CD14-positive monocyte (primary cell): ENCODE data around the gene CHPF. TPM values are rescaled to one million over a fixed set of nuclear protein-coding genes. Genes with fewer than 3 reads are reported as not detected.

ENCODE experiments used
- DNase-seq, 3 donors: peaks; one replicate each; pipeline ENCODE4 v3.0.0-alpha.2; 2011 to 2022
- H2AFZ ChIP-seq: 2 replicates; pipeline ENCODE4 v1.6.0; 2012; ENCODE audit warnings: mild to moderate bottlenecking, low read depth, low read length, inconsistent platforms; ENCODE audit not compliant: insufficient read depth, poor library complexity, severe bottlenecking
- H3K27ac ChIP-seq, 2 donors: 1 replicate in 1 of 2; 2 replicates in 1 of 2; pipeline ENCODE4 v1.5.1; 2012 to 2013; ENCODE audit warnings: low read length in 2 of 2, control low read depth in 1 of 2, inconsistent platforms in 1 of 2, low read depth in 1 of 2, mild to moderate bottlenecking in 1 of 2
- H3K27me3 ChIP-seq, 2 donors: one replicate each; pipeline versions ENCODE4 v1.6.0 to v1.6.1; 2011 to 2013; ENCODE audit warnings: low read length in 2 of 2; ENCODE audit not compliant: control insufficient read depth in 2 of 2, insufficient read depth in 2 of 2
- H3K36me3 ChIP-seq, 2 donors: replicated peaks in 1 of 2; 1 replicate in 1 of 2; 2 replicates in 1 of 2; pipeline versions ENCODE4 v1.5.1 to v1.6.1; 2012 to 2013; ENCODE audit warnings: low read length in 2 of 2, control low read depth in 1 of 2, inconsistent platforms in 1 of 2, mild to moderate bottlenecking in 1 of 2; ENCODE audit not compliant: insufficient read depth in 2 of 2, control insufficient read depth in 1 of 2
- H3K4me1 ChIP-seq, 2 donors: 1 replicate in 1 of 2; 2 replicates in 1 of 2; pipeline versions ENCODE4 v1.5.1 to v1.6.1; 2012 to 2013; ENCODE audit warnings: low read length in 2 of 2, control low read depth in 1 of 2, inconsistent platforms in 1 of 2, mild to moderate bottlenecking in 1 of 2, moderate library complexity in 1 of 2; ENCODE audit not compliant: insufficient read depth in 2 of 2, control insufficient read depth in 1 of 2
- H3K4me2 ChIP-seq: replicated peaks from 2 replicates; pipeline ENCODE3; 2012; ENCODE audit warnings: low read length, moderate library complexity, mild to moderate bottlenecking; ENCODE audit not compliant: poor library complexity, severe bottlenecking; ENCODE audit errors: extremely low read depth
- H3K4me3 ChIP-seq, 3 experiments: fragments of 200-600 bp in 1 of 3; sonication (generic) in 1 of 3; replicated peaks in 1 of 3; 1 replicate in 2 of 3; 2 replicates in 1 of 3; pipeline ENCODE4 v1.5.1; 2011 to 2013; ENCODE audit warnings: low read length in 3 of 3, mild to moderate bottlenecking in 3 of 3, control low read depth in 2 of 3, low read depth in 2 of 3, inconsistent platforms in 1 of 3, moderate library complexity in 1 of 3
- H3K79me2 ChIP-seq: 2 replicates; pipeline ENCODE4 v1.6.0; 2012; ENCODE audit warnings: mild to moderate bottlenecking, control low read depth, inconsistent platforms, low read length, moderate library complexity; ENCODE audit not compliant: insufficient read depth
- H3K9ac ChIP-seq: 2 replicates; pipeline ENCODE4 v1.6.0; 2017; ENCODE audit warnings: low read length, mild to moderate bottlenecking; ENCODE audit not compliant: insufficient read depth, poor library complexity, severe bottlenecking
- H3K9me3 ChIP-seq, 2 donors: replicated peaks in 1 of 2; 1 replicate in 1 of 2; 2 replicates in 1 of 2; pipeline versions ENCODE4 v1.5.1 to v1.6.1; 2012 to 2013; ENCODE audit warnings: low read length in 2 of 2, control low read depth in 1 of 2; ENCODE audit not compliant: control insufficient read depth in 1 of 2, insufficient read depth in 1 of 2
- H4K20me1 ChIP-seq: 2 replicates; pipeline ENCODE4 v1.6.0; 2012; ENCODE audit warnings: mild to moderate bottlenecking, low read length, control low read depth, moderate library complexity; ENCODE audit not compliant: insufficient read depth
- H3K27ac Mint-ChIP-seq, 7 donors: one replicate each; pipeline ENCODE4 v1.8.0; 2020; ENCODE audit warnings: mild to moderate bottlenecking in 7 of 7, mixed read lengths in 7 of 7, moderate library complexity in 6 of 7, inconsistent platforms in 2 of 7
- H3K27me3 Mint-ChIP-seq, 3 donors: one replicate each; pipeline ENCODE4 v1.8.0; 2021 to 2022; ENCODE audit warnings: low read depth in 3 of 3, mild to moderate bottlenecking in 3 of 3, mixed read lengths in 3 of 3, moderate library complexity in 3 of 3, inconsistent platforms in 1 of 3
- H3K36me3 Mint-ChIP-seq, 2 donors: one replicate each; pipeline ENCODE4 v1.8.0; 2020; ENCODE audit warnings: mixed read lengths in 2 of 2, inconsistent platforms in 1 of 2, mild to moderate bottlenecking in 1 of 2
- H3K4me1 Mint-ChIP-seq: one replicate; pipeline ENCODE4 v1.8.0; 2020; ENCODE audit warnings: mild to moderate bottlenecking, mixed read lengths
- H3K4me3 Mint-ChIP-seq, 2 donors: one replicate each; pipeline ENCODE4 v1.8.0; 2020; ENCODE audit warnings: mild to moderate bottlenecking in 2 of 2, mixed read lengths in 2 of 2, moderate library complexity in 1 of 2
- H3K9me3 Mint-ChIP-seq, 7 donors: one replicate each; pipeline ENCODE4 v1.8.0; 2020 to 2022; ENCODE audit warnings: mixed read lengths in 7 of 7, mild to moderate bottlenecking in 6 of 7, moderate library complexity in 6 of 7, inconsistent platforms in 2 of 7
- CTCF ChIP-seq: fragments of 200-600 bp; IDR thresholded peaks from one replicate; pipeline ENCODE4 v1.8.0; 2022; ENCODE audit warnings: antibody characterized with exemption, mild to moderate bottlenecking
- WGBS: methylation state at CpG from one replicate; pipeline ENCODE4 v1.1.5; 2013; ENCODE audit warnings: missing lambda C conversion rate; ENCODE audit not compliant: insufficient coverage; 5-methylcytosine and 5-hydroxymethylcytosine counted together
- intact Hi-C, 2 donors: fragments of 100-400 bp; cut with micrococcal nuclease; formaldehyde crosslinking; loops; one replicate each; pipeline versions ENCODE4 v1.15.0 to v1.15.1; 2023
- polyA plus RNA-seq, 3 donors: library from polyadenylated mRNA; depleted of rRNA in 1 of 3; unstranded in 2 of 3; stranded (reverse) in 1 of 3; fragments of 300-500 nt in 2 of 3; fragments of >200 nt in 1 of 3; fragmentation: Illumina TruSeq in 2 of 3; gene quantifications; 1 replicate in 2 of 3; 2 replicates in 1 of 3; pipeline ENCODE4 v1.2.3, GENCODE V29; 2012 to 2021

Gene CHPF
- polyA plus RNA-seq, 3 donors = 0.09 to 0.32 (median 0.09) TPM

- peaks cover 26 to 40% (median 37%) of the 10 kb centered on the region in 3 donors for H3K27me3 Mint-ChIP-seq
- WGBS = 100% methylated on average over 8 of the region's 17 CpGs
- no peak for TF ChIP-seq CTCF
- peaks cover 53 to 55% of the 10 kb centered on the region in 2 donors for H3K36me3 Mint-ChIP-seq
- no peak for DNase-seq
- H3K4me2 ChIP-seq = no peak overlapping the region
- H3K9me3 Mint-ChIP-seq = peaks cover 2 to 16% (median 12%) of the 10 kb centered on the region in 7 donors
- H3K27me3 ChIP-seq = peaks cover 16 to 34% of the 10 kb centered on the region in 2 donors
- peaks cover 6% of the 10 kb centered on the region for H4K20me1 ChIP-seq
- no peak overlapping the region for H2AFZ ChIP-seq
- peak overlapping the region in 1 of 7 donors; percentile 64 for H3K27ac Mint-ChIP-seq
- peaks cover 41 to 56% of the 10 kb centered on the region in 2 donors for H3K36me3 ChIP-seq
- no peak overlapping the region for H3K4me3 ChIP-seq
- H3K9me3 ChIP-seq = peaks cover 6 to 15% of the 10 kb centered on the region in 2 donors
- intact Hi-C loops = no loop called here
- no peaks in the 10 kb centered on the region for H3K4me1 ChIP-seq
- peaks cover 14% of the 10 kb centered on the region for H3K4me1 Mint-ChIP-seq
- H3K4me3 Mint-ChIP-seq = peak overlapping the region in 1 of 2 donors; percentile 48
- H3K9ac ChIP-seq = no peak overlapping the region
- no peak overlapping the region for H3K27ac ChIP-seq
- no peaks in the 10 kb centered on the region for H3K79me2 ChIP-seq
These were observed 36.6 kb downstream of the CHPF start for GRCh38 chr2:219506802-219507526.

- H3K27me3 ChIP-seq = peaks cover 12 to 28% of the 10 kb centered on the region in 2 donors
- peaks cover 44 to 63% of the 10 kb centered on the region in 2 donors for H3K36me3 ChIP-seq
- no peak overlapping the region for H3K4me2 ChIP-seq
- H3K9me3 ChIP-seq = peaks cover 4 to 13% of the 10 kb centered on the region in 2 donors
- peaks cover 6% of the 10 kb centered on the region for H4K20me1 ChIP-seq
- no peak overlapping the region for H3K4me3 ChIP-seq
- no peaks in the 10 kb centered on the region for H3K4me1 ChIP-seq
- H3K27ac Mint-ChIP-seq = peak overlapping the region in 1 of 7 donors; percentile 64
- H3K9ac ChIP-seq = no peak overlapping the region
- no peak overlapping the region for H3K27ac ChIP-seq
- WGBS = 97% methylated on average over 23 of the region's 23 CpGs
- H3K4me3 Mint-ChIP-seq = no peak overlapping the region
- peaks cover 14% of the 10 kb centered on the region for H3K4me1 Mint-ChIP-seq
- peaks cover 2 to 13% (median 10%) of the 10 kb centered on the region in 7 donors for H3K9me3 Mint-ChIP-seq
- H3K27me3 Mint-ChIP-seq = peaks cover 24 to 33% (median 31%) of the 10 kb centered on the region in 3 donors
- peaks cover 56 to 62% of the 10 kb centered on the region in 2 donors for H3K36me3 Mint-ChIP-seq
- no peak for DNase-seq
- intact Hi-C loops = no loop called here
- TF ChIP-seq CTCF = no peak
- H3K79me2 ChIP-seq = no peaks in the 10 kb centered on the region
- no peak overlapping the region for H2AFZ ChIP-seq
These were observed 37.3 kb downstream of the CHPF start for GRCh38 chr2:219506153-219506801.
